HUES6 (cell line): Measurements from ENCODE around the gene LGMN.

Source experiments
- H3K27ac ChIP-seq: 2 replicates; pipeline ENCODE4 v1.7.0; 2013; ENCODE audit warnings: low read depth, mild to moderate bottlenecking, low read length, inconsistent platforms
- H3K27me3 ChIP-seq: 2 replicates; pipeline ENCODE4 v1.6.1; 2013; ENCODE audit warnings: low read length; ENCODE audit not compliant: control insufficient read depth, insufficient read depth
- H3K36me3 ChIP-seq: 2 replicates; pipeline ENCODE4 v1.6.1; 2013; ENCODE audit warnings: low read length; ENCODE audit not compliant: control insufficient read depth, insufficient read depth
- H3K4me1 ChIP-seq: 2 replicates; pipeline ENCODE4 v1.6.1; 2013; ENCODE audit warnings: low read length; ENCODE audit not compliant: control insufficient read depth, insufficient read depth
- H3K4me3 ChIP-seq: 2 replicates; pipeline ENCODE4 v1.5.1; 2013; ENCODE audit warnings: low read depth, low read length
- H3K9ac ChIP-seq: one replicate; pipeline ENCODE4 v1.6.1; 2013; ENCODE audit warnings: mild to moderate bottlenecking, low read length
- H3K9me3 ChIP-seq: 2 replicates; pipeline ENCODE4 v1.6.1; 2013; ENCODE audit warnings: low read depth, low read length; ENCODE audit not compliant: control insufficient read depth, insufficient read depth

The LGMN gene

GRCh38 chr14:92744198-92744597 lies 4.2 kb downstream of the LGMN start:
- Histone ChIP-seq H3K4me3 (no peak overlapping the region), H3K9me3 (no peaks in the 10 kb centered on the region; the same call in 1 of the 2 replicates), H3K9ac (no peak overlapping the region), H3K27ac (no peak overlapping the region), H3K36me3 (no peaks in the 10 kb centered on the region; the same call in 1 of the 2 replicates), H3K4me1 (no peaks in the 10 kb centered on the region), H3K27me3 (no peaks in the 10 kb centered on the region)

DNA sequence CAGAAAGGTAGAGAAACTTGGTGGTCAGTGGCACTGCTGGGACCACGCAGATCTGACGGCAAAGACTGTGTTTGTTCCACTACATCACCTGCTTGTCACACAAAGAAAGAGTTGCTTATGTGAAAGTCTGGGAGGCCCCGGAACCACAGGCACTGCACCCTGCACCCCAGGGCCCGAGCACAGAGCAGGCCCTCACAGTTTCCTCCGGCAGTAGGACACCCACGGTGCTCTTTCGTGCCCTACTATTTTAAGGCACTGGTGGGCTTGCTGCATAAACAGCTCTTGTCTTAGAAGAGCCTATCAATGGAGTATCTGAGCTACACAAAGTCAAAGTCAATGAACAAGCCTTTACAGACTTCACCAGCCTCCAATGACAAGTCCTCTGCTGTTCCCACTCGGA lies 8.0 kb downstream of the LGMN start:
- Histone ChIP-seq H3K27ac (no peak overlapping the region), H3K4me1 (peaks cover 9% of the 10 kb centered on the region)

GRCh38 chr14:92737619-92738188 lies 10.7 kb downstream of the LGMN start:
- Histone ChIP-seq H3K9ac (no peak overlapping the region), H3K27ac (no peak overlapping the region), H3K4me1 (peaks cover 9% of the 10 kb centered on the region)

More for the DNA sequence above, 8.0 kb downstream of the LGMN start:
- no peaks in the 10 kb centered on the region for H3K27me3 ChIP-seq
- H3K36me3 ChIP-seq: no peaks in the 10 kb centered on the region; the same call in 1 of the 2 replicates
- H3K9ac ChIP-seq: no peak overlapping the region
- no peaks in the 10 kb centered on the region for H3K9me3 ChIP-seq
- H3K4me3 ChIP-seq: no peak overlapping the region

GRCh38 chr14:92737206-92737605 lies 11.2 kb downstream of the LGMN start:
- H3K27ac ChIP-seq: no peak overlapping the region
- H3K36me3 ChIP-seq: peaks cover 5% of the 10 kb centered on the region
- H3K27me3 ChIP-seq: no peaks in the 10 kb centered on the region
- no peak overlapping the region for H3K4me3 ChIP-seq
- H3K9ac ChIP-seq: no peak overlapping the region
- H3K9me3 ChIP-seq: no peaks in the 10 kb centered on the region
- peaks cover 9% of the 10 kb centered on the region for H3K4me1 ChIP-seq

More at GRCh38 chr14:92737619-92738188, 10.7 kb downstream of the LGMN start:
- H3K36me3 ChIP-seq: no peaks in the 10 kb centered on the region; the same call in 1 of the 2 replicates
- no peaks in the 10 kb centered on the region for H3K27me3 ChIP-seq
- H3K4me3 ChIP-seq: no peak overlapping the region
- no peaks in the 10 kb centered on the region for H3K9me3 ChIP-seq

- no peaks in the 10 kb centered on the region for H3K27me3 ChIP-seq
- peaks cover 9% of the 10 kb centered on the region for H3K4me1 ChIP-seq
- H3K9me3 ChIP-seq: no peaks in the 10 kb centered on the region
- H3K4me3 ChIP-seq: no peak overlapping the region
- peaks cover 18% of the 10 kb centered on the region for H3K36me3 ChIP-seq
- no peak overlapping the region for H3K27ac ChIP-seq
- H3K9ac ChIP-seq: no peak overlapping the region
Observed at GRCh38 chr14:92735344-92735743, 13.1 kb downstream of the LGMN start.

DNA sequence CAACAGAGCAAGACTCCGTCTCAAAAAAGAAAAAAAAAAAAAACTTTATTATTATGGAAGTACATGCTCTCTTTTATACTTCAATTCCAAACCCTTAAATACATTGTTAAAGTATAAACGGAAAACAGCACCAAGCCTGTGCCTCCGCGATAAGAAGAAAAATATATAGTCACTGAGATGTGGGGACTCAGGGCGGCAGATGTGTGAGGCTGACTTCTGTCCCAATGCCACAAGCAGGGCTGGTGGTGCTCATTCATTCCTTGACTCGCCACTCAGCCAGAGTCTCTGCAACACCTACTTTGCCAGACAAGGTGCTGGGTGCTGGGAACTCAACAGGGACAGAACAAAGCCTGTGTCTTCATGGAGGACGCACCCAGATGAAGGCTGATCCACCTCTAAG lies 13.8 kb downstream of the LGMN start:
- Histone ChIP-seq H3K9ac (no peak overlapping the region), H3K27me3 (no peaks in the 10 kb centered on the region), H3K4me3 (no peak overlapping the region), H3K9me3 (no peaks in the 10 kb centered on the region), H3K27ac (no peak overlapping the region), H3K36me3 (peaks cover 18% of the 10 kb centered on the region), H3K4me1 (peaks cover 9% of the 10 kb centered on the region)

DNA sequence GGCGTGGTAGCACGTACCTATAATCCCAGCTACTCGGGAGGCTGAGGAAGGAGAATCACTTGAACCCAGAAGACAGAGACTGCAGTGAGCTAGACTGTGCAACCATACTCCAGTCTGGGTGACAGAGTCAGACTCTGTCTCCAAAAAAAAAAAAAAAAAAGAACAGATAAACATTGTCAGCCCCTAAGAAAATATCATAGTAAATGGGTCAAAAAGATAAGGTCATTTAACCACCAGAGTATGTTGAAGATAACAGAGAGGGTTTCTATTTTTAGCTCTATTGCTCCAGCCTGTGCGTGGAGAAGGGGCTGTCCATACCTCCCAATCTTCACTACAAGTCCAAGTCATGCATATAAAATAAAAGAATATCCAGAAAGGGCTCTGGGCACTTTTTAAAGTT lies 15.4 kb downstream of the LGMN start:
- Histone ChIP-seq H3K36me3 (peaks cover 18% of the 10 kb centered on the region), H3K4me1 (peaks cover 9% of the 10 kb centered on the region), H3K27ac (no peak overlapping the region), H3K27me3 (no peaks in the 10 kb centered on the region), H3K4me3 (no peak overlapping the region), H3K9me3 (no peaks in the 10 kb centered on the region), H3K9ac (no peak overlapping the region)

- Histone ChIP-seq H3K9ac (no peak overlapping the region), H3K9me3 (no peaks in the 10 kb centered on the region), H3K36me3 (peaks cover 18% of the 10 kb centered on the region), H3K27ac (no peak overlapping the region), H3K4me3 (no peak overlapping the region), H3K27me3 (no peaks in the 10 kb centered on the region), H3K4me1 (no peaks in the 10 kb centered on the region; the same call in 1 of the 2 replicates)
Observed at GRCh38 chr14:92731622-92732115, 16.8 kb downstream of the LGMN start.

- no peaks in the 10 kb centered on the region for H3K9me3 ChIP-seq
- H3K27me3 ChIP-seq: no peaks in the 10 kb centered on the region
- H3K36me3 ChIP-seq: peaks cover 18% of the 10 kb centered on the region
- H3K4me1 ChIP-seq: no peaks in the 10 kb centered on the region; the same call in 1 of the 2 replicates
- no peak overlapping the region for H3K9ac ChIP-seq
- no peak overlapping the region for H3K27ac ChIP-seq
- H3K4me3 ChIP-seq: no peak overlapping the region
Observed at GRCh38 chr14:92729634-92730358, 18.6 kb downstream of the LGMN start.

GRCh38 chr14:92728759-92729364 lies 19.6 kb downstream of the LGMN start:
- no peak overlapping the region for H3K27ac ChIP-seq
- peaks cover 18% of the 10 kb centered on the region for H3K36me3 ChIP-seq
- H3K9me3 ChIP-seq: no peaks in the 10 kb centered on the region
- no peak overlapping the region for H3K4me3 ChIP-seq
- H3K9ac ChIP-seq: no peak overlapping the region
- H3K27me3 ChIP-seq: no peaks in the 10 kb centered on the region
- no peaks in the 10 kb centered on the region; the same call in 1 of the 2 replicates for H3K4me1 ChIP-seq

DNA sequence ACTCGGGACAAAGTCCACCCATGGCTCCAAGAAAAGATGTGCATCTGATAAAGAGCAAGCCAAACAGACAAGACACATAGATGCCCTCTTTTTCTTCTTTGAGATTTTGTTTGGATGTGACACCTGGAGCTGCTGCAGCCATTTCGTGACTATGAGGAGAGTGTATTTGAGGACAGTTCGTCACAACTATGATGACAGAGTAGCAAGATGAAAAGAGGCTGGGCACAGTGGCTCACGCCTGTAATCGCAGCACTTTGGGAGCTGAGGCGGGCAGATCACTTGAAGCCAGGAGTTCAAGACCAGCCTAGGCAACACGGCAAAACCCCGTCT lies 21.5 kb downstream of the LGMN start:
- H3K36me3 ChIP-seq: peaks cover 14% of the 10 kb centered on the region
- H3K4me1 ChIP-seq: no peaks in the 10 kb centered on the region; the same call in 1 of the 2 replicates
- H3K4me3 ChIP-seq: no peak overlapping the region
- H3K9ac ChIP-seq: no peak overlapping the region
- H3K27me3 ChIP-seq: no peaks in the 10 kb centered on the region
- no peaks in the 10 kb centered on the region for H3K9me3 ChIP-seq
- H3K27ac ChIP-seq: no peak overlapping the region
